Naive thymus-derived CD4-positive, alpha-beta T cell (primary cell): ENCODE data around the gene DIAPH2. TPM values are rescaled to one million over a fixed set of nuclear protein-coding genes. Genes with fewer than 3 reads are reported as not detected.

Experiments
- ATAC-seq: fragments of 150-1000 bp; cut with Tn5 transposase; 2 replicates; pipeline ENCODE4 v1.10.0; 2021; ENCODE audit warnings: mild to moderate bottlenecking, moderate library complexity
- CTCF ChIA-PET: fragments of 350-600 bp; sonication (Branson Sonifier 250); formaldehyde crosslinking; loops from one replicate; lab custom pipeline; 2021; ENCODE audit warnings: antibody characterized with exemption; lab: Charles Lee
- POLR2A ChIA-PET: fragments of 350-600 bp; sonication (Branson Sonifier 250); formaldehyde crosslinking; loops from one replicate; lab custom pipeline; 2021; ENCODE audit warnings: antibody characterized with exemption, inconsistent platforms; lab: Charles Lee
- DNase-seq, 9 donors: peaks; one replicate each; pipeline versions ENCODE4 v3.0.0 to v3.0.0-alpha.2; 2020 to 2022; ENCODE audit warnings: mixed read lengths in 1 of 9
- H3K27ac ChIP-seq: one replicate; pipeline ENCODE4 v1.7.0; 2013; ENCODE audit warnings: mild to moderate bottlenecking, low read depth, low read length, moderate library complexity
- H3K27me3 ChIP-seq, 2 donors: one replicate each; pipeline ENCODE4 v1.7.0; 2013; ENCODE audit warnings: low read length in 2 of 2, mild to moderate bottlenecking in 2 of 2, moderate library complexity in 2 of 2; ENCODE audit not compliant: control insufficient read depth in 2 of 2, insufficient read depth in 2 of 2
- H3K36me3 ChIP-seq, 3 experiments: 1 replicate in 2 of 3; 2 replicates in 1 of 3; pipeline ENCODE4 v1.7.0; 2013; ENCODE audit warnings: low read length in 3 of 3, mild to moderate bottlenecking in 3 of 3, moderate library complexity in 1 of 3; ENCODE audit not compliant: insufficient read depth in 3 of 3, control insufficient read depth in 2 of 3
- H3K4me1 ChIP-seq, 2 donors: one replicate each; pipeline ENCODE4 v1.7.0; 2013; ENCODE audit warnings: low read length in 2 of 2, mild to moderate bottlenecking in 2 of 2, moderate library complexity in 1 of 2; ENCODE audit not compliant: control insufficient read depth in 2 of 2, insufficient read depth in 2 of 2
- H3K4me3 ChIP-seq: 2 replicates; pipeline ENCODE4 v1.7.0; 2013; ENCODE audit warnings: mild to moderate bottlenecking, low read length
- H3K9me3 ChIP-seq, 3 experiments: 1 replicate in 2 of 3; 2 replicates in 1 of 3; pipeline ENCODE4 v1.7.0; 2013; ENCODE audit warnings: low read length in 3 of 3; ENCODE audit not compliant: control insufficient read depth in 2 of 3
- H3K27ac Mint-ChIP-seq, 9 donors: one replicate each; pipeline ENCODE4 v1.8.0; 2020 to 2022; ENCODE audit warnings: mixed read lengths in 9 of 9, mild to moderate bottlenecking in 8 of 9, moderate library complexity in 5 of 9, inconsistent platforms in 2 of 9
- H3K27me3 Mint-ChIP-seq, 5 donors: one replicate each; pipeline ENCODE4 v1.8.0; 2021 to 2022; ENCODE audit warnings: mixed read lengths in 5 of 5, mild to moderate bottlenecking in 1 of 5
- H3K36me3 Mint-ChIP-seq, 5 donors: one replicate each; pipeline ENCODE4 v1.8.0; 2020 to 2022; ENCODE audit warnings: mixed read lengths in 5 of 5, mild to moderate bottlenecking in 3 of 5, inconsistent platforms in 1 of 5
- H3K4me1 Mint-ChIP-seq, 7 donors: one replicate each; pipeline ENCODE4 v1.8.0; 2020 to 2022; ENCODE audit warnings: mixed read lengths in 7 of 7, mild to moderate bottlenecking in 3 of 7, inconsistent platforms in 1 of 7
- H3K4me3 Mint-ChIP-seq, 10 donors: one replicate each; pipeline ENCODE4 v1.8.0; 2020 to 2022; ENCODE audit warnings: mild to moderate bottlenecking in 10 of 10, mixed read lengths in 10 of 10, moderate library complexity in 6 of 10, inconsistent platforms in 2 of 10
- H3K9me3 Mint-ChIP-seq, 11 donors: one replicate each; pipeline ENCODE4 v1.8.0; 2020 to 2022; ENCODE audit warnings: mixed read lengths in 11 of 11, mild to moderate bottlenecking in 4 of 11, inconsistent platforms in 1 of 11, moderate library complexity in 1 of 11
- intact Hi-C, 2 donors: fragments of 100-400 bp; cut with micrococcal nuclease; formaldehyde crosslinking; loops; one replicate each; pipeline ENCODE4 v1.15.1; 2023
- polyA plus RNA-seq, 2 donors: library from polyadenylated mRNA; unstranded; fragments of 300-500 nt; fragmentation: Illumina TruSeq; gene quantifications; one replicate each; pipeline ENCODE4 v1.2.3, GENCODE V29; 2021
- total RNA-seq, 6 experiments: library from RNA in 5 of 6; stranded (reverse) in 5 of 6; gene quantifications; 1 replicate in 5 of 6; 2 replicates in 1 of 6; pipeline ENCODE4 v1.2.3 and lab custom pipeline; 2021 to 2026

DIAPH2 gene
- total and polyA plus RNA-seq, 7 experiments from 2014 or later = 4.2 to 23.9 (median 6.9) TPM

DNA sequence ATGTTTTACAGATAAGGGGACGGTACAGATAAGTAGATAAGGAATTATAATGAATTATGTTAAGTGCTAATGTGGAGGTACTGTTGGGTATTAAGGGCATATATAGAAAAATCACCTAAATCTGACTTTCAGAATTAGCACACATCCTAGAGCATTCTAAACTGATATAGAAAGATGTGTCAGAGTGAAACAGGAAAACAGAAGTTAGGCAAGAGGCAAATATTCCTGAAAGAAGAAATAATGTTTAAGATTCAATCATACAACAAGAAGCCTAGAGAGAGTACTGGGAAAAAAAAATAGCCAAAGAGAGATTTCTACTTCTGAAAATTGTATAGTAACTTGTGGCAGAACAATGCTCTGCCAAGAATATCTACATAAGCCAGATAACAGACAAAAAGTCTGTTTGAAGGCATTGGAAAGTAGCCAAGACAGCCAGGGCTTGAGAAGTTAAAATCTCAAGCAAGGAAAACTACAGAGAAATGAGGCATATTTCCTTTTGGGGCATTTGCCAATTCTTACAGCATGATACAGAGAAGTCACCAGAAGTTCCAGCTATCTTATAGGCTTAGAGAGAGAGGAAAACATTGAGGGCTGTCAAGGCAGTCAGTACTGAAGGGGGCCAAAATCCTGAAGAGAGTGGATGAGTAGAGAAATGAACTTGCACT lies 845.0 kb downstream of the DIAPH2 start:
- Mint-ChIP-seq H3K4me1 (peaks cover 0 to 10% (median 0%) of the 10 kb centered on the region in 7 donors), H3K36me3 (peaks cover 6 to 23% (median 10%) of the 10 kb centered on the region in 5 donors), H3K9me3 (peaks cover 3 to 38% (median 22%) of the 10 kb centered on the region in 11 donors), H3K27ac (no peak overlapping the region), H3K27me3 (no peaks in the 10 kb centered on the region), H3K4me3 (no peak overlapping the region)
- ChIA-PET POLR2A (no interaction called here), CTCF (no interaction called here)
- H3K4me1 ChIP-seq = no peaks in the 10 kb centered on the region
- no peaks in the 10 kb centered on the region for H3K36me3 ChIP-seq
- no peaks in the 10 kb centered on the region for H3K9me3 ChIP-seq
- H3K4me3 ChIP-seq = no peak overlapping the region
- H3K27ac ChIP-seq = no peak overlapping the region
- DNase-seq (no peak), ATAC-seq (no peak)
- no peaks in the 10 kb centered on the region for H3K27me3 ChIP-seq
- intact Hi-C loops = no loop called here

DNA sequence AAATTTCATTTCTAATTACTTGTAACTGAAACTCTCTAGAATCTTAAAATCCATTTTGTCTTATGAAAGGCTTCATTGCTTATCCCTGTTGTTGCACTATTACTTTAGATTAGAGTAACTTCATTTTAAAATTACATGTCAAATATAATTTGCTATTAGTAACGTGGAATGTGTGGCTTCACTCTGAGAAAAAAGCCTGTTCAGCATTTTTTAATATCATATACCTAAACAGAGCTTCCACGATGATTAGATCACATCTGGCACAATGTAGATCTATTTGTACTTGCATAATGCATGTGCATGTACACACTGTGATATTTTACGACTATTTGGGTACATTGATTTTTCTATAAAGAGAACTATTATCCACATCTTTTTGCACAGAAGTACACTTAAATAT lies 847.2 kb downstream of the DIAPH2 start:
- no peaks in the 10 kb centered on the region for H3K27me3 ChIP-seq
- H3K4me3 ChIP-seq = no peak overlapping the region
- peaks cover 3 to 36% (median 20%) of the 10 kb centered on the region in 11 donors for H3K9me3 Mint-ChIP-seq
- no peaks in the 10 kb centered on the region for H3K27me3 Mint-ChIP-seq
- no peaks in the 10 kb centered on the region for H3K9me3 ChIP-seq
- H3K36me3 Mint-ChIP-seq = peaks cover 1 to 13% (median 7%) of the 10 kb centered on the region in 5 donors
- no peak for ATAC-seq
- ChIA-PET CTCF (no interaction called here), POLR2A (no interaction called here)
- no peak overlapping the region for H3K27ac Mint-ChIP-seq
- H3K4me1 Mint-ChIP-seq = peaks cover 0 to 6% (median 0%) of the 10 kb centered on the region in 7 donors
- intact Hi-C loops = no loop called here
- no peaks in the 10 kb centered on the region for H3K36me3 ChIP-seq
- no peak overlapping the region for H3K27ac ChIP-seq
- H3K4me1 ChIP-seq = no peaks in the 10 kb centered on the region
- no peak for DNase-seq
- H3K4me3 Mint-ChIP-seq = no peak overlapping the region

- intact Hi-C loops = no loop called here
- no peaks in the 10 kb centered on the region for H3K4me1 Mint-ChIP-seq
- Histone ChIP-seq H3K4me1 (no peaks in the 10 kb centered on the region), H3K4me3 (no peak overlapping the region), H3K9me3 (no peaks in the 10 kb centered on the region), H3K27me3 (no peaks in the 10 kb centered on the region), H3K27ac (no peak overlapping the region), H3K36me3 (no peaks in the 10 kb centered on the region)
- H3K9me3 Mint-ChIP-seq = peaks cover 0 to 1% (median 0%) of the 10 kb centered on the region in 11 donors
- H3K27me3 Mint-ChIP-seq = no peaks in the 10 kb centered on the region
- H3K27ac Mint-ChIP-seq = no peak overlapping the region
- DNase-seq (no peak), ATAC-seq (no peak)
- ChIA-PET CTCF (no interaction called here), POLR2A (no interaction called here)
- no peaks in the 10 kb centered on the region for H3K36me3 Mint-ChIP-seq
- H3K4me3 Mint-ChIP-seq = no peak overlapping the region
Observed at GRCh38 chrX:97538745-97539144, 854.1 kb downstream of the DIAPH2 start.

DNA sequence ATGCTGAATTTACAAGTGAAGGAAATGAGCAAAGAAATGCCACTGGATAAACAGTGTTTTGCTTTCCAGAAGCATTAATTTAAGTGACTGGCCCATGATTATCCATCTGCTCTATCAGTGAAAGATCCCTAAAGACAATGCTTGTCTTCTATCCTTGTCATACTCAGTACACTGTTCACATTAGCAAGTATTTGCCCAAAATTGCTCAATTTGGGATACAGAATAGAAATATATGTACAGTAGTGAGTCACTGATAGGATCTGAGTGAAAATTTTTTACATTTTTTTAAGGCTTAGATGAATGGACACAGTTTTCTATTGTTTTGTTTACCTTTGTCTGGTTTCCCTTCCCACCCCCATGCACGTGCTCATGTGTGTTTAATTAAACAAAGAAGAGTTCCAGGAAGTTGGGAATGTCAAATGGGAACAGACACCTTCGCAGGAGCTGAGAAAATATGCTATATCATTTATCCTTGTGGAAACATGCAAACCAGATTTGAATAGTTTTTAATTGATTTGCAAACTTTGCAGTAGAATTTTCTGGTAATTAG lies 855.4 kb downstream of the DIAPH2 start:
- Mint-ChIP-seq H3K36me3 (no peaks in the 10 kb centered on the region), H3K9me3 (peaks cover 0 to 1% (median 0%) of the 10 kb centered on the region in 11 donors), H3K27me3 (no peaks in the 10 kb centered on the region), H3K4me3 (no peak overlapping the region), H3K4me1 (no peaks in the 10 kb centered on the region), H3K27ac (no peak overlapping the region)
- H3K4me1 ChIP-seq = no peaks in the 10 kb centered on the region
- no peak for ATAC-seq
- intact Hi-C loops = no loop called here
- no peak overlapping the region for H3K27ac ChIP-seq
- H3K27me3 ChIP-seq = no peaks in the 10 kb centered on the region
- no peaks in the 10 kb centered on the region for H3K9me3 ChIP-seq
- ChIA-PET POLR2A (no interaction called here), CTCF (no interaction called here)
- no peak overlapping the region for H3K4me3 ChIP-seq
- H3K36me3 ChIP-seq = no peaks in the 10 kb centered on the region
- DNase-seq = no peak

DNA sequence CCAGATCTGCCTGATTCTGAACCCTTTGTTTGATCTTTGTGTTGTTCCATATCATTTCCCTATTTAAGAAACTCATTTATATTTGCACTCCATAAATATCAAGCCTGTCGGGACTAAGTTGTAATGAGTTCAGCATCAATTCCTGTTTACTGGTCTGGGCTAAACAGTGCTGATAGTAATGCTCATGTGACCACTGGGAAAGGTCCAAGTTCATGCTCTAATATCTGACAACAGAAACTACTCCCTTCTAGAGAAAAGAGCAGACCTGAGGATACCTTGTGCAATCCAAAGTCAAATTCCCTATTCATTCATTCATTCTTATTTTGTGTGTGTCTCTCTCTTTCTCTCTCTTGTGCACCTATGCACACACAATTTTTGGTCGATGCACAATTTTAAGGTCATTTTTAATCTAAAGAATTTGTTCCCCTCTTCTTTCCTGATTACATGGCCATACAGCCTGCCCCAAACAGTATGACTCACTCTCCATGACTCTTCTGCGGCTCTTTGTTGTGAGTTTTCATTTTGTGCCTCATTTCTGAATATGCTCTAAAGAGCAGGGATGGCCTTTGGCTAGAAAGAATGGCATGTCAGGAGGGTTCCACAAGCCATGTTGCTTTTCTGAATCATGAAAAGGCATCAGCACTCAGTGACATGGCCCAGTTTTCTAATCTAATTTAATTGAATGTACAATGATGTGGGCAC lies 863.4 kb downstream of the DIAPH2 start:
- intact Hi-C loops = no loop called here
- H3K27me3 ChIP-seq = no peaks in the 10 kb centered on the region
- H3K36me3 ChIP-seq = no peaks in the 10 kb centered on the region
- ChIA-PET POLR2A (no interaction called here), CTCF (no interaction called here)
- DNase-seq (no peak), ATAC-seq (no peak)
- Mint-ChIP-seq H3K27ac (no peak overlapping the region), H3K27me3 (no peaks in the 10 kb centered on the region), H3K4me1 (no peaks in the 10 kb centered on the region), H3K4me3 (no peak overlapping the region), H3K36me3 (no peaks in the 10 kb centered on the region), H3K9me3 (peaks cover 0 to 1% (median 0%) of the 10 kb centered on the region in 11 donors)
- no peaks in the 10 kb centered on the region for H3K4me1 ChIP-seq
- no peaks in the 10 kb centered on the region for H3K9me3 ChIP-seq
- no peak overlapping the region for H3K4me3 ChIP-seq
- no peak overlapping the region for H3K27ac ChIP-seq

DNA sequence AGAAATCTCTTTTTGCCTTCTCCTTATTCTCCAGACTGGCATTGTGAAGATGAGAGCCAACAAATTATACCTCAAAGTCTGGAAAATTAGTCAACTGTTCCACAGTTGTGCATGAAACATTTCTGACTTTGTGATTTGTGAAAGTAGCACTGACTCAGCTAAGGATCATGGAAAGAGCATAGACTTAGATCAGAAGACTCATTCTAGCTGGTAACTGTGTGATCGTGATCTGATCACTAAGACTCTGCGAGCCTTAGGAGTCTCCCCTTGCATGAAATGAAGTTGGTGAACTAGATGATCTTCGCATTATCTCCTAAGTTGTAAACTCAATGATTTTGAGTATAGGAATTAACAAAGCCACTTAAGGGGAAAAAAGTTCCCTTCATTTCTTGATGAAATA lies 867.2 kb downstream of the DIAPH2 start:
- Mint-ChIP-seq H3K9me3 (peaks cover 0 to 1% (median 0%) of the 10 kb centered on the region in 11 donors), H3K4me1 (no peaks in the 10 kb centered on the region), H3K36me3 (no peaks in the 10 kb centered on the region), H3K27ac (no peak overlapping the region), H3K27me3 (no peaks in the 10 kb centered on the region), H3K4me3 (no peak overlapping the region)
- intact Hi-C loops = no loop called here
- no peak overlapping the region for H3K4me3 ChIP-seq
- CTCF ChIA-PET = no interaction called here
- ATAC-seq = no peak
- H3K27me3 ChIP-seq = no peaks in the 10 kb centered on the region
- no peak overlapping the region for H3K27ac ChIP-seq
- no peaks in the 10 kb centered on the region for H3K36me3 ChIP-seq
- no peak for DNase-seq
- no peaks in the 10 kb centered on the region for H3K9me3 ChIP-seq
- POLR2A ChIA-PET = no interaction called here
- H3K4me1 ChIP-seq = no peaks in the 10 kb centered on the region
